ENCODE results near the gene ARIH2.

The ARIH2 gene

GRCh38 chr3:49035281-49035680, 116.6 kb downstream of the ARIH2 start:
- Histone ChIP-seq H2AFZ (ENCODE audit: low read depth, low read length, severe bottlenecking) (no peak overlapping the region), H4K20me1 (ENCODE audit: low read depth, low read length) (no peaks in the 10 kb centered on the region), H3K9ac (ENCODE audit: low read length) (no peak overlapping the region), H3K36me3 (ENCODE audit: low read length) (peaks cover 12% of the 10 kb centered on the region), H3K27ac (ENCODE audit: low read depth, low read length) (no peak overlapping the region), H3F3A (ENCODE audit: insufficient read depth) (peaks cover 11% of the 10 kb centered on the region), H3K9me2 (replicated peaks; ENCODE audit: insufficient read depth, low read length) (no peaks in the 10 kb centered on the region), H3K4me2 (ENCODE audit: low read depth, low read length, poor library complexity, severe bottlenecking) (no peak overlapping the region), H3K27me3 (ENCODE audit: low read length) (no peaks in the 10 kb centered on the region), H3K79me2 (ENCODE audit: insufficient read depth, low read length) (peaks cover 4% of the 10 kb centered on the region; the same call in 1 of the 2 replicates), H3K9me3 (ENCODE audit: insufficient read depth, low read length) (no peaks in the 10 kb centered on the region), H3K4me3 (ENCODE audit: insufficient read depth, low read length, poor library complexity, severe bottlenecking) (no peak overlapping the region)
- TF ChIP-seq, protein P1, sequence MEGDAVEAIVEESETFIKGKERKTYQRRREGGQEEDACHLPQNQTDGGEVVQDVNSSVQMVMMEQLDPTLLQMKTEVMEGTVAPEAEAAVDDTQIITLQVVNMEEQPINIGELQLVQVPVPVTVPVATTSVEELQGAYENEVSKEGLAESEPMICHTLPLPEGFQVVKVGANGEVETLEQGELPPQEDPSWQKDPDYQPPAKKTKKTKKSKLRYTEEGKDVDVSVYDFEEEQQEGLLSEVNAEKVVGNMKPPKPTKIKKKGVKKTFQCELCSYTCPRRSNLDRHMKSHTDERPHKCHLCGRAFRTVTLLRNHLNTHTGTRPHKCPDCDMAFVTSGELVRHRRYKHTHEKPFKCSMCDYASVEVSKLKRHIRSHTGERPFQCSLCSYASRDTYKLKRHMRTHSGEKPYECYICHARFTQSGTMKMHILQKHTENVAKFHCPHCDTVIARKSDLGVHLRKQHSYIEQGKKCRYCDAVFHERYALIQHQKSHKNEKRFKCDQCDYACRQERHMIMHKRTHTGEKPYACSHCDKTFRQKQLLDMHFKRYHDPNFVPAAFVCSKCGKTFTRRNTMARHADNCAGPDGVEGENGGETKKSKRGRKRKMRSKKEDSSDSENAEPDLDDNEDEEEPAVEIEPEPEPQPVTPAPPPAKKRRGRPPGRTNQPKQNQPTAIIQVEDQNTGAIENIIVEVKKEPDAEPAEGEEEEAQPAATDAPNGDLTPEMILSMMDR (IDR thresholded peaks at IDR 0.05; ENCODE audit: insufficient read depth, low read length, poor library complexity, severe bottlenecking): no peak
- no peak for TF ChIP-seq EZH2phosphoT487 (conservative IDR thresholded peaks at IDR 0.05; ENCODE audit: low read length)
